ENCODE measurements around the gene ANHX. TPM values are rescaled to one million over a fixed set of nuclear protein-coding genes. Genes with fewer than 3 reads are reported as not detected.

ANHX gene
- polyA plus RNA-seq, 3 donors: not detected

DNA sequence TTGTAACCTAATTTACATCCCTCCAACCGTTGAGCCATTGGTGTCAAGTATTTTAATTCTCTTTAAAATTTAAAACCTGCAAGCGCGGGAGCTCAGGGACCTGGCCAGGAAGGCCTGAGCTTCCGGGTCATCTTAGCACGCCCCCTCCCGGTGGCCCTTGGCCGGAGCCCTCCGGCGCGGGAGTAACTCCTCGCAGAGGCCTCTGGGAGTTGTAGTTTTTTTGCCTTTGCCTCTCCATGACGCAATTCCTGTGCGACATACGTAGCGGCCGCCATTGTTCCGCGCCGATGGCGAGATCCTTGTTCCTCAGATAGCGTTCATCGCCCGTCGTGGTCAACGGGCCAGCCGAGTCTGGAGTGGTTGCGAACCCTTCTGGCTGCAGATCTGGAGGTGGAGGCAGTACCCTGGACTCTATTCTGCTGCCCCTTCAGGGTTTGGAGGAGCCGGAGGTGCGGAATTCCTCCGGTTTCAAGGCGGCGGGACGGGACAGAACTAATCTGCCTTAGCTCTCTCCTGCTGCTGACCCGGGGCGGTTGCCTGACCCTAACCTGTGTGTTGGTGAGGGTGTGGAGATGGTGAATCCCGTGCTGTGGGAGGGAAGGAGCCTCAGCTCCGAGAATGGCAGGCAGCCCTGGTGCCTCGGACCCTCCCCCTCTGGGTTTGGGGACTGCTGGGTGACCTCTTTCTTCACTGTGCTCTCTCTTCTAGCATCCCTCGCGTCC is 54.3 kb downstream of the ANHX start, which contains the start of gene ZNF268:
Gene ZNF268, plus strand, starts transcription at position 258 of the 722 bp plus-strand sequence. CDS start 503 bp downstream, outside the sequence.
- Mint-ChIP-seq H3K4me1 (peaks cover 10% of the 10 kb centered on the region), H3K4me3 (peak within 1 kb of the TSS; percentile 92 to 96), H3K36me3 (peaks cover 43 to 45% of the 10 kb centered on the region in 2 donors), H3K27ac (peak within 1 kb of the TSS; percentile 87 to 93 (median 93)), H3K27me3 (ENCODE audit: low read depth in 3 of 3) (peaks cover 0 to 2% (median 0%) of the 10 kb centered on the region in 3 donors), H3K9me3 (peaks cover 46 to 99% (median 83%) of the 10 kb centered on the region in 7 donors)
- H3K27me3 ChIP-seq (ENCODE audit: control insufficient read depth in 2 of 2, insufficient read depth in 2 of 2, low read length in 2 of 2): no peaks in the 10 kb centered on the region
- peak within 1 kb of the TSS; percentile 65 to 94 (median 87) for H3K4me3 ChIP-seq (replicated peaks in 1 of 3; ENCODE audit: low read depth in 2 of 3, low read length in 3 of 3)
- H3K4me2 ChIP-seq (replicated peaks; ENCODE audit: extremely low read depth, low read length, poor library complexity, severe bottlenecking): peak within 1 kb of the TSS; percentile 81
- intact Hi-C loops (cut with micrococcal nuclease): loop anchor here (1.0 to 2.0 kb wide), 4 partner anchors 51 to 195 kb away; partner anchors contain the start of genes ZNF10 (in 2 of the 2), ZNF140 (in 2 of the 2), ZNF891 (in 2 of the 2) and ZNF26 (in 1 of the 2)
- no peaks in the 10 kb centered on the region for H4K20me1 ChIP-seq (ENCODE audit: insufficient read depth, low read length)
- peak within 1 kb of the TSS; percentile 62 to 91 for H3K27ac ChIP-seq (ENCODE audit: low read depth in 1 of 2, low read length in 2 of 2)
- WGBS (ENCODE audit: insufficient coverage): under 1% methylated on average over 37 of the region's 40 CpGs
- H3K9ac ChIP-seq (ENCODE audit: insufficient read depth, low read length, poor library complexity, severe bottlenecking): peak within 1 kb of the TSS; percentile 86
- H3K9me3 ChIP-seq (replicated peaks in 1 of 2; ENCODE audit: control insufficient read depth in 1 of 2, insufficient read depth in 1 of 2, low read length in 2 of 2): peaks cover 58 to 90% of the 10 kb centered on the region in 2 donors
- DNase-seq: peak; percentile 88 to 90 (median 89)
- peak within 1 kb of the TSS; percentile 99 for H2AFZ ChIP-seq (ENCODE audit: insufficient read depth, low read depth, low read length, poor library complexity, severe bottlenecking)
- peak; percentile 80 for TF ChIP-seq CTCF (IDR thresholded peaks at IDR 0.05)
- peaks cover 8% of the 10 kb centered on the region for H3K79me2 ChIP-seq (ENCODE audit: insufficient read depth, low read length)
- H3K4me1 ChIP-seq (ENCODE audit: control insufficient read depth in 1 of 2, insufficient read depth in 2 of 2, low read length in 2 of 2): peaks cover 7% of the 10 kb centered on the region in 2 donors
- peaks cover 26 to 39% of the 10 kb centered on the region in 2 donors for H3K36me3 ChIP-seq (replicated peaks in 1 of 2; ENCODE audit: control insufficient read depth in 1 of 2, insufficient read depth in 2 of 2, low read length in 2 of 2)

- no peak for DNase-seq
- H3K4me1 Mint-ChIP-seq: peaks cover 10% of the 10 kb centered on the region
- Histone ChIP-seq H3K4me2 (replicated peaks; ENCODE audit: extremely low read depth, low read length, poor library complexity, severe bottlenecking) (no peak overlapping the region), H3K9ac (ENCODE audit: insufficient read depth, low read length, poor library complexity, severe bottlenecking) (no peak overlapping the region), H3K27ac (ENCODE audit: low read depth in 1 of 2, low read length in 2 of 2) (no peak overlapping the region), H4K20me1 (ENCODE audit: insufficient read depth, low read length) (no peaks in the 10 kb centered on the region), H3K4me3 (replicated peaks in 1 of 3; ENCODE audit: low read depth in 2 of 3, low read length in 3 of 3) (peak overlapping the region in 1 of 3 experiments; percentile 94), H2AFZ (ENCODE audit: insufficient read depth, low read depth, low read length, poor library complexity, severe bottlenecking) (no peak overlapping the region), H3K79me2 (ENCODE audit: insufficient read depth, low read length) (peaks cover 8% of the 10 kb centered on the region), H3K27me3 (ENCODE audit: control insufficient read depth in 2 of 2, insufficient read depth in 2 of 2, low read length in 2 of 2) (no peaks in the 10 kb centered on the region), H3K9me3 (replicated peaks in 1 of 2; ENCODE audit: control insufficient read depth in 1 of 2, insufficient read depth in 1 of 2, low read length in 2 of 2) (peaks cover 51 to 87% of the 10 kb centered on the region in 2 donors), H3K36me3 (replicated peaks in 1 of 2; ENCODE audit: control insufficient read depth in 1 of 2, insufficient read depth in 2 of 2, low read length in 2 of 2) (peaks cover 21 to 32% of the 10 kb centered on the region in 2 donors), H3K4me1 (ENCODE audit: control insufficient read depth in 1 of 2, insufficient read depth in 2 of 2, low read length in 2 of 2) (peaks cover 7% of the 10 kb centered on the region in 2 donors)
- peaks cover 35 to 37% of the 10 kb centered on the region in 2 donors for H3K36me3 Mint-ChIP-seq
- H3K9me3 Mint-ChIP-seq: peaks cover 49 to 98% (median 81%) of the 10 kb centered on the region in 7 donors
- H3K27me3 Mint-ChIP-seq (ENCODE audit: low read depth in 3 of 3): peaks cover 0 to 2% (median 0%) of the 10 kb centered on the region in 3 donors
- no peak overlapping the region for H3K27ac Mint-ChIP-seq
- H3K4me3 Mint-ChIP-seq: no peak overlapping the region
- no CpG with 5 or more reads among the region's 8 CpGs for WGBS (ENCODE audit: insufficient coverage)
- TF ChIP-seq CTCF (IDR thresholded peaks at IDR 0.05): no peak
- intact Hi-C loops (cut with micrococcal nuclease): loop anchor here (1.0 to 2.0 kb wide), 4 partner anchors 50 to 194 kb away; partner anchors contain the start of genes ZNF10 (in 2 of the 2), ZNF140 (in 2 of the 2), ZNF891 (in 2 of the 2) and ZNF26 (in 1 of the 2)
These were observed 55.0 kb downstream of the ANHX start for GRCh38 chr12:133180669-133181068.
